Measurements from ENCODE around the gene SHF.

SHF gene

DNA sequence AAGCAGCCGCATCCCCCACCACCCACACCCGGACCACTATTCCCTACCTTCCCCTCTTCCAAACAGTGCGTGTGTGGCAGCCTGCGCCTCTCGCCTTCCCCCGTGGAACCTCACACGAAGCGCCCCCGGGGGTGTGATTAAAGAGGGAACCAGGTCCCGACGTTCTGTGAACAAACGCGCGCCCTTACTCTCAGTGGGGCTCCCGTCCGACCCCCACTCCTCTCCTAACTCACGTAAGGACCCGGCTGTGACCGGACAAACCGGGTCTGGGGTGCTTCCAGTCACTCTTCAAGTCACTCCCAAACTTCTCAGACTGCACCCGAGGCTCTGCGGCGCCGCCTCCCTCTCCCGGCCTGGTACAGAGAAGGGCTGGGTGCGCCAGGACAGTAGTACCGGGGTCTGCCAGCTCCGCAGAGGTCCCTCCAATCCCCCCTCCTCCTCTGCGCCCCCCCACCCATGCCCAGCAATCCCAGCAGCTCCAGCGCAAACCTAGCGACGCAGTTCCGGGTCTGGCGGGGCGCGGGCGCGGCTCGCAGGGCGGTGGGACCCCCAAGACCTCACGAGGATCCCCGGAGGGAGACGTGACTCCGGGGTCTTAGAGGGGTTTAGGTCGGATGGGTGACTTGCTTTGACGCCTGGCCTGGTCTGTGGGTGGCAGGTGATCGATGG is 58.7 kb downstream of the SHF start:
- DNase-seq (ENCODE audit: low read depth in 2 of 2): no peak

GRCh38 chr15:45126535-45127158 is 61.1 kb downstream of the SHF start:
- peak in 1 of 2 donors; percentile 28 for DNase-seq (ENCODE audit: low read depth in 2 of 2)

DNA sequence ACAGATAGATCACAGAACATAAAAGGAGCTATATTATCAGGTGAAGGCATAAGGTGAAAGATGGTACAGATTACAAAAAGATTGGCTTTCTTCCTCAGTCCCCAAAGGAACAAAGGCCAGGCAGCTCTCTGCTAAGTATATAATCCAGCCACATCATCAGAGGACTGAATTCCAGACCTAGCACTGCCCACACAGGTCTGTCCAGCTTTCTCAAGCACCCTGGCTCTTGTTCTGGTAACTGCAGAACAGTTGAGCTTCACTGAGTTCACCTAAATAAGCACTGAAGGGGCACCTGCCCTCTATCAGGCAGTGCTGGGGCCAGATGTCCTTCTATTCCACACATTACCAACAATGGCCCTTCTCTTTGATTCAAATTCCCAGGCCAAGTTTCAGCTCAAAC is 64.4 kb downstream of the SHF start:
- no peak for DNase-seq (ENCODE audit: low read depth in 2 of 2)

- no peak for DNase-seq (ENCODE audit: low read depth in 2 of 2)
Observed at GRCh38 chr15:45122719-45123118, 65.0 kb downstream of the SHF start.

GRCh38 chr15:45121706-45122417 is 65.9 kb downstream of the SHF start:
- no peak for DNase-seq (ENCODE audit: low read depth in 2 of 2)

DNA sequence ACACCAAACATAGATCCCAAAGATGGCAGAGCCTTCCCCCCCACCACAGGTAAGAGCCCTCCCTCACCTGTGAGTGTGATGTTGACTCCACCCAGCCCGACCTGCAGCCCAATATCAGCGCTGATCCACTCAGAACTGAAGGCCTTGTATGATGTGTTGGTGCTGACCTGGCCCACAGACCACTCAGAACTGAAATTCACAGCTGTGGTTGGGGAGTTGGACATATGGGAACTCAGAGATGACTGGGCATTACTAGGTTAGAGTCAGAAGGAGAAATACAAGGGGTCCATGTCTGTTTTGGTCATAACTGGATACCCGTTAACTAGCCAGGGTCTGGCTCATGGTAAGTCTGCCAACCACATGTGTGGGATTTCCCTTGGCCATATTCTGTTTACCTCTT is 66.7 kb downstream of the SHF start:
- no peak for DNase-seq (ENCODE audit: low read depth in 2 of 2)

DNA sequence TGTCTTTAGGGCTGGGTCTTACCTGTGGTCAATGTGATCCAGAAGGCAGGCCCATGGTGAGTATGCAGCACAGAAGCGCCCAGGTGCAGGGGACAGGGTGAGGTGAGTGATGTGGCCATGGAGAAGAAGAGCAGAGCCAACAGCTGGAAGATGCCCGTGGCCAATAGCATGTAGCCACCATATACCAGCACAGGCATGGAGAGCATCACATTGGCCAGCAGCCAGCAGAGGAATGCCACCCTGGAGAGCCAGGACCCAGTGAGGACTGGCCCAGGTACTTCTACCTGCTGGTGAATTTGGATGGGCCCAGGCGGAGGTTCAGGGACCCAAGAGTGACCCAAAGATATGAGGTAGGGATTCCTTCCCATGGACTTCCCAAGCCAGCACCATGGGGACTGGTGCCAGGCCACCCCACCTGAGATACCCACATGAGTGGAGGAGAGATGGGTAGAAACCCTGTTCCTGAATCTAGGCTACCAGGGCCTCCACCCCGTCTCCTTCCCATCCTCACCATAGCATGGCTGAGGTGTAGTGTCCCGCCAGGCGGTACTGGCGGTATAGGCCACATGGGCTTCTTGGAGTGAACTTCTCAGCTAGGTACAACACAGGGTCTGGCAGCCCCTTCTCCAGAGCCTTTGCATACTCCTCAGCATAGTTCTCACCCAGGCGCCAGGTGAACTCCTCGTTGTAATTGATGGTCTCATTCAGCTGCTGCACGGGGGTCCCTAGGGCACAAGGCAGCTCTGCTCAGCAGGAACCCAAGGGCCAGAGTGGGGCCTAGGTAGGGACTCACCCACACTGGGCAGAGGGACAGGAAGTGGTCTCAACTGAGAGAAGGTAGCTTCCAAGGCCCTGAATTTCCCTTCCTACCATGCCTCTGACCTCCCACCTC is 67.4 kb downstream of the SHF start:
- DNase-seq (ENCODE audit: low read depth in 2 of 2): no peak

- no peak for DNase-seq (ENCODE audit: low read depth in 2 of 2)
Observed at GRCh38 chr15:45118996-45119395, 68.8 kb downstream of the SHF start.

DNA sequence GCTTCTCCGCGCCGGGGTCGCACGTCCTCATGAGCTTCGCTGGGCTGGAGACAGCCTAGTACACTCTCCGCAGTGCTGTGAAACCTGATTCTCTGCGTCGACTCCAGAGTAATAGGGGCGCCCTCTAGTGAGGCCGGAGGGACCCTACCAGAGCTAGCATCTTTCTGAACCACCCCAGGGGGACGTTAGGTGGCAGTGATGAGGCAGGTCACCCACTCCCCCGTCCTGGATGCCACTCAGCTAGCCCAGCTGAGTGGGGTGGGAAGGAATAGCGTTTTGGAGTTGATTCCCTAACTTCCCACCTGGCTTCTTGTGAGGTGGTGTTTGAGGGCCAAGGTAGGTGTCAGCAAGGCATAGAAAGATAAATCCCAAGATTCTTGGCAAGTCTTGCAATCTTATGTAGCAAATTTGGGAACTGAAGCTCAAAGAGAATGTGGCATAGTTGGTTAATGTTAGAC is 69.6 kb downstream of the SHF start:
- DNase-seq (ENCODE audit: low read depth in 2 of 2): peak; percentile 76 to 82

DNA sequence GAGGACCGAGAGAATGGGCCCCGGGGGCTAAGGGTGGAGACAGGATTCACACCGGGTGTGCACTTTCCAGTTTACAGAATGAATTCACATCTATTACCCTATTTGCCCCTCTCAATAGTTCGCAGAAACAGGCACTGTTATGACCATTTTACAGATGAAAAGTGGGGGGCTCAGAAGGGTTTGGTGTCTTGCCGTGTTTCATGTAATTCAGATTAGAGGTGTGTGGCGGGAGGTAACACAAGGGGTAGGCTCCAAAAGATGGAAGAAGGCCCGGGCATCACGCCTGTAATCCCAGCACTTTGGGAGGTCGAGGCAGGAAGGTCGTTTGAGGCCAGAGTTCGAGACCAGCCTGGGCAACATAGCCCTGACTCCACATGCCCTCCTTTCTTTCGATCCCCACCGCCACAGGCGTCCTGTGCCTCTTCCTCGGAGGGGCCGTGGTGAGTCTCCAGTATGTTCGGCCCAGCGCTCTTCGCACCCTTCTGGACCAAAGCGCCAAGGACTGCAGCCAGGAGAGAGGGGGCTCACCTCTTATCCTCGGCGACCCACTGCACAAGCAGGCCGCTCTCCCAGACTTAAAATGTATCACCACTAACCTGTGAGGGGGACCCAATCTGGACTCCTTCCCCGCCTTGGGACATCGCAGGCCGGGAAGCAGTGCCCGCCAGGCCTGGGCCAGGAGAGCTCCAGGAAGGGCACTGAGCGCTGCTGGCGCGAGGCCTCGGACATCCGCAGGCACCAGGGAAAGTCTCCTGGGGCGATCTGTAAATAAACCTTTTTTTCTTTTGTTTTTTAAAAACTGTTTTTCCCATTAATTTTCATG is 70.2 kb downstream of the SHF start:
- no peak for DNase-seq (ENCODE audit: low read depth in 2 of 2)

All from activated CD4-positive, alpha-beta T cell treated with anti-CD3 and anti-CD28 coated beads for 24 hours (primary cell).